DND-41 (cell line): ENCODE measurements around the gene GNA14.

Source experiments
- ATAC-seq: fragments of 200-7000 bp; cut with Tn5 transposase; 3 replicates; pipeline ENCODE4 v1.9.1; 2021; ENCODE audit warnings: low read depth; ENCODE audit not compliant: insufficient read depth
- DNase-seq: peaks from one replicate; pipeline ENCODE4 v3.0.0-alpha.2; 2020
- H2AFZ ChIP-seq: 2 replicates; pipeline ENCODE4 v1.6.0; 2012; ENCODE audit warnings: low read depth, low read length
- H3K27ac ChIP-seq: 2 replicates; pipeline ENCODE4 v1.5.1; 2012; ENCODE audit warnings: low read length, inconsistent platforms
- H3K27me3 ChIP-seq: fragments of 200-600 bp; sonication (generic); 2 replicates; pipeline ENCODE4 v1.6.0; 2012; ENCODE audit warnings: low read length, mild to moderate bottlenecking, inconsistent platforms; ENCODE audit not compliant: insufficient read depth, poor library complexity
- H3K36me3 ChIP-seq: 2 replicates; pipeline ENCODE4 v1.5.1; 2012; ENCODE audit warnings: low read length, inconsistent platforms; ENCODE audit not compliant: insufficient read depth
- H3K4me1 ChIP-seq: 2 replicates; pipeline ENCODE4 v1.5.1; 2012; ENCODE audit warnings: mild to moderate bottlenecking, low read length; ENCODE audit not compliant: insufficient read depth
- H3K4me2 ChIP-seq: 2 replicates; pipeline ENCODE4 v1.6.0; 2012; ENCODE audit warnings: mild to moderate bottlenecking, moderate library complexity, low read length, inconsistent platforms; ENCODE audit not compliant: insufficient read depth
- H3K4me3 ChIP-seq, 2 experiments: fragments of 200-600 bp in 1 of 2; shearing (Covaris generic) in 1 of 2; 2 replicates each; pipeline ENCODE4 v1.5.1; 2012 to 2016; ENCODE audit warnings: inconsistent platforms in 2 of 2, low read length in 2 of 2, mild to moderate bottlenecking in 2 of 2, low read depth in 1 of 2, moderate library complexity in 1 of 2
- H3K79me2 ChIP-seq: 2 replicates; pipeline ENCODE4 v1.6.0; 2012; ENCODE audit warnings: low read length, inconsistent platforms; ENCODE audit not compliant: insufficient read depth
- H3K9ac ChIP-seq: 2 replicates; pipeline ENCODE4 v1.6.0; 2012; ENCODE audit warnings: low read depth, mild to moderate bottlenecking, inconsistent platforms, low read length, moderate library complexity
- H3K9me3 ChIP-seq: 2 replicates; pipeline ENCODE4 v1.5.1; 2012; ENCODE audit warnings: low read length, moderate library complexity, mild to moderate bottlenecking, inconsistent platforms; ENCODE audit not compliant: insufficient read depth, severe bottlenecking
- H4K20me1 ChIP-seq: 2 replicates; pipeline ENCODE4 v1.6.0; 2012; ENCODE audit warnings: low read length; ENCODE audit not compliant: insufficient read depth
- EZH2 ChIP-seq: IDR thresholded peaks from 3 replicates; pipeline ENCODE4 v1.6.1; 2012; ENCODE audit warnings: borderline replicate concordance, low read depth, mild to moderate bottlenecking, moderate library complexity, low read length, inconsistent platforms; ENCODE audit not compliant: severe bottlenecking
- TF ChIP-seq, protein P1 (sequence below): IDR thresholded peaks from 2 replicates; pipeline ENCODE4 v1.5.1; 2012; ENCODE audit warnings: borderline replicate concordance, low read length, moderate library complexity, mild to moderate bottlenecking; ENCODE audit not compliant: poor library complexity, severe bottlenecking; ENCODE audit errors: extremely low read depth

Gene GNA14

DNA sequence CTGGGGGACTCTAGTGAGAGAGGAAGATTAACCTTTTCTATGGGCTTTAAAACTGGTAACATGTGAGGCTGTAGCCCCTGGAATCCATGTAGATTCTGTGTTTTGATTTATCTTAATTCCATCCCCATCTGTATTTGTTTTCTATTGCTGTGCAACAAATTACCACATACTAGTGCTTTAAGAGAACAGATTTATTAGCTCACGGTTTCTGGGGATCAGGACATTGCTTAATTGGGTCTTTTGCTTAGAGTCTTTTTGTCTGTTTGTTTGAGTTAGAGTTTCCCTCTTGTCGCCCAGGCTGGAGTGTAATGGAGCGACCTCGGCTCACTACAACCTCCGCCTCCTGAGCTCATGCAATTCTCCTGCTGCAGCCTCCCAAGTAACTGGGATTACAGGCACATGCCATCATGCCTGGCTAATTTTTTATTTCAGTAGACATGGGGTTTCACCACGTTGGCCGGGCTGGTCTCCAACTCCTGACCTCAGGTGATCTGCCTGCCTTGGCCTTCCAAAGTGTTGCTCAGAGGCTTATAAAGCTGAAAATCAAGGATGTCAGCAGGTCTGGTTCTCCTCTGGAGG is 29.9 kb upstream of the GNA14 start:
- no peaks in the 10 kb centered on the region for H3K4me1 ChIP-seq
- no peak overlapping the region for H3K27ac ChIP-seq
- no peak for DNase-seq
- no peak overlapping the region for H3K4me2 ChIP-seq
- no peak overlapping the region for H2AFZ ChIP-seq
- no peaks in the 10 kb centered on the region for H3K79me2 ChIP-seq
- H3K9me3 ChIP-seq = no peaks in the 10 kb centered on the region
- H3K9ac ChIP-seq = no peak overlapping the region
- no peaks in the 10 kb centered on the region for H3K36me3 ChIP-seq
- ATAC-seq = no peak
- no peaks in the 10 kb centered on the region for H3K27me3 ChIP-seq
- H4K20me1 ChIP-seq = no peaks in the 10 kb centered on the region
- TF ChIP-seq, protein P1, sequence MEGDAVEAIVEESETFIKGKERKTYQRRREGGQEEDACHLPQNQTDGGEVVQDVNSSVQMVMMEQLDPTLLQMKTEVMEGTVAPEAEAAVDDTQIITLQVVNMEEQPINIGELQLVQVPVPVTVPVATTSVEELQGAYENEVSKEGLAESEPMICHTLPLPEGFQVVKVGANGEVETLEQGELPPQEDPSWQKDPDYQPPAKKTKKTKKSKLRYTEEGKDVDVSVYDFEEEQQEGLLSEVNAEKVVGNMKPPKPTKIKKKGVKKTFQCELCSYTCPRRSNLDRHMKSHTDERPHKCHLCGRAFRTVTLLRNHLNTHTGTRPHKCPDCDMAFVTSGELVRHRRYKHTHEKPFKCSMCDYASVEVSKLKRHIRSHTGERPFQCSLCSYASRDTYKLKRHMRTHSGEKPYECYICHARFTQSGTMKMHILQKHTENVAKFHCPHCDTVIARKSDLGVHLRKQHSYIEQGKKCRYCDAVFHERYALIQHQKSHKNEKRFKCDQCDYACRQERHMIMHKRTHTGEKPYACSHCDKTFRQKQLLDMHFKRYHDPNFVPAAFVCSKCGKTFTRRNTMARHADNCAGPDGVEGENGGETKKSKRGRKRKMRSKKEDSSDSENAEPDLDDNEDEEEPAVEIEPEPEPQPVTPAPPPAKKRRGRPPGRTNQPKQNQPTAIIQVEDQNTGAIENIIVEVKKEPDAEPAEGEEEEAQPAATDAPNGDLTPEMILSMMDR = no peak
- TF ChIP-seq EZH2 = no peak
- no peak overlapping the region for H3K4me3 ChIP-seq

- H3K4me1 ChIP-seq = no peaks in the 10 kb centered on the region
- H3K79me2 ChIP-seq = no peaks in the 10 kb centered on the region
- H3K4me2 ChIP-seq = no peak overlapping the region
- no peak overlapping the region for H2AFZ ChIP-seq
- ATAC-seq (no peak), DNase-seq (no peak)
- no peak overlapping the region for H3K27ac ChIP-seq
- H3K9me3 ChIP-seq = no peaks in the 10 kb centered on the region
- no peaks in the 10 kb centered on the region for H3K36me3 ChIP-seq
- no peak overlapping the region for H3K4me3 ChIP-seq
- no peaks in the 10 kb centered on the region for H4K20me1 ChIP-seq
- H3K27me3 ChIP-seq = no peaks in the 10 kb centered on the region
- H3K9ac ChIP-seq = no peak overlapping the region
- TF ChIP-seq EZH2 = no peak
- TF ChIP-seq, protein P1 = no peak
Observed at GRCh38 chr9:77677397-77677796, 29.3 kb upstream of the GNA14 start.

GRCh38 chr9:77673941-77674791 is 26.0 kb upstream of the GNA14 start:
- ATAC-seq (no peak), DNase-seq (no peak)
- Histone ChIP-seq H3K9me3 (no peaks in the 10 kb centered on the region), H4K20me1 (no peaks in the 10 kb centered on the region), H3K79me2 (no peaks in the 10 kb centered on the region), H3K4me1 (no peaks in the 10 kb centered on the region), H3K9ac (no peak overlapping the region), H3K4me3 (no peak overlapping the region), H3K4me2 (no peak overlapping the region), H3K27me3 (no peaks in the 10 kb centered on the region), H3K27ac (no peak overlapping the region), H3K36me3 (no peaks in the 10 kb centered on the region), H2AFZ (no peak overlapping the region)
- TF ChIP-seq EZH2 = no peak
- TF ChIP-seq, protein P1 = no peak
